NCI-H345 treated with DMSO at 0.1 percent for 48 hours (cell line): ENCODE data around the gene CCL18.
"Not testable (repeated sequence)": the region's sequence is repeated elsewhere in the genome, so short reads cannot be mapped to it uniquely, and the experiment has no call there.

Experiments
- DNase-seq: peaks from one replicate; lab custom pipeline; 2025; ENCODE audit not compliant: unreplicated experiment; lab: John Stamatoyannopoulos, UW

The CCL18 gene

GRCh38 chr17:36071751-36072150, 7.7 kb downstream of the CCL18 start:
- no peak for DNase-seq

DNA sequence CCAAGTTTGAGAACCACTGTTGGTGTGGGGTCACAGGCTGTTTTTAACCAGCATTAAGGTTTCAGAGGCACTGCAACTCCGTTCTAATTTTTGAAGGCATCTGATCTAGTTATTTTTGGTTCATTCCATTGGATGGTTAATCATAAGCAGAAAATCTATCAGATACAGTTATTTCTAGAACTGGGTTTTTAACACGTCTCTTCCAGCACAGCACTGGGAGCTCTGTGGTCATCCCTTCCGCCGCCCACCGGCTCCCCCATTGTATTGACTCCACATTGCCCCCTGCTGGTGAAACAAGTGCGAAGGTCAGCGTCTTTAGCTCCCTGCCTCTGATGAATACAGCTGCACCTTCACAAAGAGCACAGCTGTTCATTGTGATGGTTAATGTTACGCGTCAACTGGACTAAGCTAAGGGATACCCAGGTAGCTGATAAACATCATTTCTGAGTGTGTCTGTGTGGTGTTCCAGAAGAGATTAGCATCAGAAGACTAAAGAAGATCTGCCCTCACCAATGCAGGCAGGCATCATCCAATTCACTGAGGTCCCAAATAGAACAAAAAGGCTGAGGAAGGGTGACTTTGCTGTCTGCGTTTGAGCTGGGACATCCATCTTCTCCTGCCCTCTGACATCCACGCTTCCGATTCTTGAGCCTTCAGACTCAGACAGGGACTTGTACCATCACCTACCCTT, 8.5 kb downstream of the CCL18 start:
- no peak for DNase-seq

- DNase-seq: no peak
These were observed 10.3 kb downstream of the CCL18 start for GRCh38 chr17:36074365-36074764.

- not testable (repeated sequence) for DNase-seq
These were observed 17.8 kb downstream of the CCL18 start for GRCh38 chr17:36081681-36082471.

- DNase-seq: not testable (repeated sequence)
These were observed 18.5 kb downstream of the CCL18 start for GRCh38 chr17:36082482-36083120.

- DNase-seq: not testable (repeated sequence)
These were observed 19.6 kb downstream of the CCL18 start for GRCh38 chr17:36083691-36084090.

DNA sequence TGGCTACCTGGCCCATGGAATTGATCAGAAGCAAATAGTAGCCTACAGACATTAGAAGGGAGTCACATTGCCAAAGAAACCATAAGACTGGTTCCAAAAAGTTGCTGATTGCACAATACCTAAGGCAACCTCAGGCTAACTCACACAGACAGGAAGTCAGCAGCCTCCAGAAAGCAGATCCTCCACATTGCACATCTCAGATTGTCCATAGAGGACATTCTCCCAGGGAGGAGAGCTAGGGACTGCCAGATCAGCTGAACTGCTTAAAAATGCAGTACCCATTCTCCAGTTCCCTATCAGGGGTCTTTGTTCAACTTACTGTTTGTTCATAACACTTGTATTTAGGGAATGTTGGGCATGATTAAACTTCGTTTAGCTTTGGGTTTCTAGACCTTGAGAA, 21.7 kb downstream of the CCL18 start:
- no peak for DNase-seq

- no peak for DNase-seq
These were observed 22.7 kb downstream of the CCL18 start for GRCh38 chr17:36086791-36087190.

DNA sequence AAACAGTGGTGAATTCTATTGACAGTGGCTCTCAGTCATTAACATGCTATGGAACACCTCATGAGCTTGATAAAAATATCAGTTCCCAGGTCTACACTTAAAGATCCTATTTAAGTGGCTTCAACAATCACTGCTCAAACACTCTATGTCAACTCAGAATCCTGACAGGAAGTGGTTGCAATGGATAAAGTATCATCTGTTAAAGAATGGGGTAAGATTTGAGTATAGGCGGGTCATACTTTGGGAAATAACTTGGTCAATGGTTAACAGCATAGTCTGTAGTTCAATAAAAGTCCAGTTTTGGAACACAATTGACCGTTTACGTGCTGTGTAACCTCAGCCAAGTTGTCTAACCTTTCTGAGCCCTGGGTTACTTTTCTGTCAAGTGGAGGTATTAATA, 23.4 kb downstream of the CCL18 start:
- DNase-seq: not testable (repeated sequence)

DNA sequence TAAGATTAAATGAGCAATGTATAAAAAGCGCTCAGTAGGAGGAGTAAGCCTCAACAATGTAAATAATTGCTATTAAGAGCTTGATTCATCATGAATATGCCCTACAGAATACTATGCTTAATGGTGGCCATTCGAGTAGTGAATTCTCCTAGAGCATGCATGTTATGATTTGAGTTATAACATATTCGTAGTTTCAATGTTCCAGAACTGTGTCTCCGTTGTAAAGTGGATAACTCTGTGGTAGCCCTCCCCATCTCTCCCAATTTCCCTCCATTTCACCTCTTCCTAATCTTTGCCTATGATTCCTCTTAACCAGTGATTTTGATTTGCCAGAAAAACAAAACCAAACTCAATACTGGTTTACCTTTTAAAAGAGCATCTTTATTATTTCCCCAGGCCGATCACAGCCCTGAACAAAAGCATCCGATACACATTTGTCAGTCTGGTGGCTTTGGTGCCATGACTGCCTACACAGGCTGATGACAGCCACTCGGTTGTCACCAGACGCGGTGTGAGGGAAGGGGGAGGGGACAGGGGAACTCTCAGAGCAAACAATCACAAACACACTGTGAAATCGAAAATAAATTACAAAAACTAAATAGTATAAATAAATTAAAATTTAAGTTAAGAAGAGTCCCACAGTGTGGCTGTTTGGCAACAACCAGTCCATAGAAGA, 24.0 kb downstream of the CCL18 start:
- not testable (repeated sequence) for DNase-seq

- no peak for DNase-seq
These were observed 24.7 kb downstream of the CCL18 start for GRCh38 chr17:36088670-36089338.

- DNase-seq: no peak
These were observed 25.3 kb downstream of the CCL18 start for GRCh38 chr17:36089339-36089865.

- no peak for DNase-seq
These were observed 26.1 kb downstream of the CCL18 start, which contains the start of gene CCL3 for GRCh38 chr17:36089888-36090836. TSS of gene CCL3 (minus strand) at chr17:36090143. CDS start at chr17:36090058, 85 bp downstream.

GRCh38 chr17:36092230-36092629, 28.2 kb downstream of the CCL18 start:
- DNase-seq: no peak

GRCh38 chr17:36092715-36093114, 28.6 kb downstream of the CCL18 start:
- not testable (repeated sequence) for DNase-seq

DNA sequence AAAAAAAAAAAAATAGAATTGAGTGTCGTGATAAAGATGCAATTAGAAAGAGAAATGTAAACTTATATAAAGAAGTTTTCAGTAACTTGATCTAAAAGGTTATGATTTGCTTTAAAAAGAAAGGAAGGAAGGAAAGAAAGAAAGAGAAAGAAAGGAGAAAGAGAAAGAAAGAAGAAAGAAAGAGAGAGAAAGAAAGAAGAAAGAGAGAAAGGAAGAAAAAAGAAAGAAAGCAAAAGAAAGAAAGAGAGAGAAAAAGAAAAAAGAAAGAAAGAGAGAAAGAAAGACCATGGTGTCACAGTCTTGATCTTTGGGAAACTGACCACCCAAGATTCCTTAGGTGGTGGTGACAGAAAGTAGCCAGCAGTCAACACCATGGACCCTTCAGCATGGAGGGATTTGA, 30.2 kb downstream of the CCL18 start:
- no peak for DNase-seq

DNA sequence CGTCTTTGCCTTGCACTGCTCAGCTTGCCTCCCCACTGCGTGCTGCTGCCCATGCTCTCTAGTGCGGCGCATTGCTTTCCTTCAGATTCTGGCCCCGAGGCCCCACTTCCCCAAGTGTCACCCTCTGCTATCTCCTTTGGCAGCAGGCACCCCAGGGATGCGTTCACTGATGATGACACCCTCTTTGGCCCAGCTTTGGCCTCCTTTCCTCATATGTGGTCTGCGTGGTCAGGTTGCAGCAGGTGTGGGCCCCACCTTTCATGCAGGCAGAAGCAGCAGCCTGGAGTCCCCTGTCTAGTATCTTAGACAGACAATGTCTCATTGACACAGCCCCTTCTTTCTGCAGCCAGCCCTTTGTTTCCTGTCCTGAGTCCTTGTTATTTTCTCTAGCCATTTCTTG, 30.7 kb downstream of the CCL18 start:
- no peak for DNase-seq

- no peak for DNase-seq
These were observed 31.9 kb downstream of the CCL18 start for GRCh38 chr17:36095992-36096391.

GRCh38 chr17:36099004-36099403, 34.9 kb downstream of the CCL18 start:
- not testable (repeated sequence) for DNase-seq
